NCI-H146 treated with DMSO at 0.1 percent for 48 hours (cell line): Measurements from ENCODE around the gene INTS7.
A peak's percentile ranks its signal among the peaks of the same experiment; 100 is the strongest.
"Not testable (repeated sequence)": the region's sequence is repeated elsewhere in the genome, so short reads cannot be mapped to it uniquely, and the experiment has no call there.

Source experiments
- DNase-seq: peaks from one replicate; lab custom pipeline; 2025; ENCODE audit not compliant: unreplicated experiment; lab: John Stamatoyannopoulos, UW

INTS7 gene

DNA sequence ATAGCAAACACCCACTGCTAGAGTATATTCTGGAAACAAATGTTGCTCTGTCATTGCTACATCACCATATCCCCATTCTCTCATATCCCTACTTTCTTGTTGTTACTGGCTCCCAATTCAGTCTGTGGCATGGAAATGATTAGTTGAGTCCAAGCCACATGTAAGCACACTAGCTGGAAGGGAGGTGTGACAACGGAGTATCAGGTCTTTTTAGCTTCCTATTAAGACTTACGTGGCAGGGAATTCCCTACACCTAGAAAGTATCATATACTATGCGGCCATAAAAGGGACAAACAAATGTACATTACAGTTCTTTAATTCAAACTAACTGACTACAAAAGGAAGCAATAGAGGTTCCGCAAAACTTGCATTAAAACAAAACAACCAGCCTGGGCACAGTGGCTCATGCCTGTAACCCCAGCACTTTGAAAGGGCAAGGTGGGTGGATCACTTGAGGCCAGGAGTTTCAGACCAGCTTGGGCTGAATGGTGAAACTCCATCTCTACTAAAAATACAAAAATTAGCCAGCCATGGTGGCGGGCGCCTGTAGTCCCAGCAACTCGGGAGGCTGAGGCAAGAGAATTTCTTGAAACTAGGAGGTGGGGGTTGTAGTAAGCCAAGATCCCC, 48.6 kb downstream of the INTS7 start:
- DNase-seq: no peak

DNA sequence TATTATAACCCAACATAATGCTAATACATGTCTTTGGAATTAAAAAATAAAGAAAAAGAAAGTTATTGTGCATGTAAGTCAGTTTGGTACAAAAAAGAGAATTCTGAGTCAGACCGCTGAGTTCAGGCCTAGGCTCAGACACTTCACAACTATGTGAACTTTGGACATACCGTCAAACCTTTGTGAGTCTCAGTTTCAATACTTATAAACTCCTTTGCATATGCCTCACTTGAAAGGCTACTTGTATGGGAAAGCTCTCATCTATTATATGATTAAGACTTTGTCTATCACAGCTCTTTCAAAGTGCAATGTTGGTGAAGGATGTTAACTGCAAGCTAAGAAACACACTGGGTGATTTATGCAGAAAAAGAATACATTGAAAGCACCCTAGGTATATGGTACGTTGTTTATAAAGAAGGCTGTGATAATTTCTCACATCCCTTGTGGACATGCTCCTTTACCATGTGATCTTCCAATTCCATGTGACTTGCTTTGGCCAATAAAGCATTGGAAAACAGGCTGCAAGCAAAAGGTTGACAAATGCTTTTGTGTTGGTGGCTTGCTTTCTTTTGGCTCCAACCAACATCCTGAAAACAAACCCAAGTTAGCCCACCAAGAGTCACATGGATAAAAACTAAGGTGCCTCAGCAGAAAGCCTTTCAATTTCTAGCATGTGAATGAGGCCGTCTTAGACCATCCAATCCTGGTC, 49.6 kb downstream of the INTS7 start:
- DNase-seq: no peak

DNA sequence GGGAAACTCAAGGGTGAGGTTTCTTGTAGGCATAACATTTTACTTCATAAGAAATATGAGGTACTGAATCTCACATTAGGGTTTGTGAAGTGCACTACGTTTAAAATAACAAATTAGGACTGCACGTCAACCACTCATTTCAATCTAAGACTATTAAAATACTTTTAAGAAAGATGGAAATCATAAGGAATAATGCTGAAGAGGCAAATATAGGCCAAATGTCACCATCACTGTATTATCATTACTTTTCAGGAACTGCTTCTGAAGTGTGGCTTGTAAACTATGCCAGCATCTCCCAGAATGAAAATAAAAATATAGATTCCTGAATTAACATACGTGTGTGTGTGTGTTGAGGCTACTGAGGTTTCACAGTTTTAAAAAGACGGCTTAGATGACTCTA, 56.8 kb downstream of the INTS7 start:
- DNase-seq: no peak

DNA sequence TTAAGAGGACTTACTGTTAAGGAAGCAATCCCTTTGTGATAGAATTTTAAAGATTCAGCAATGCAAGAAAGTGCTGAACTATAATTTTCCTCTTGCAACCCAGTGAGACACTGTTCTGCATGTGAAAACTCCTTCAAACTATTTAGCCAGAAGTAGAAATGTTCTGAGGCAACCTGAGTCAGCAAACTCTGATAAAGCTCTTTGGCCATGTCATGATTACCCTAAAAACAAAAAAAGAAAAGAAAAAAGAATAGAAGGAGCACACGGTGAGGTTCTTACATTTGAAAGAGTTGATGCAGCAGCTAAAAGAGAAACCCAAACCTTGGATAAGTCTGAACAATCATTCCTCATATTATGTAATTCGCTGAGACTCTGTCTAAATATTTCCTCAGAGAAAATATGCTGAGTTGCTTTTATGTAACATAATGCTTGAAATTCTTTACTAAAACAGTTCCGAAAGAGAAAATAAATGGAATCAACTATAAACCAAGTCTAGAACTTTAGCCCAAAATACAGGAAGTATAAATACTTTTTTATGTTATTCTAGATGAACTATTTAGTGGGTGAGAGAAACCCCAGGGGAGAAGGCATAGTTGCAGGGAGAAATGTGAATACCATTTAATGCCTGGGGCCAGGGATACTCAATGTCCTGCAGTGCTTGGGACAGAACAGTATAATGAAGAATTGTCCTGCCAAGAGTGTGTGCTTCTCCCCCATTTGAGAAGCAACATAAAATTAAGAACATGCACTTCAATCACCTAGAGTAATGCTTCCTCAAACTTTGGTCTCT, 60.0 kb downstream of the INTS7 start:
- no peak for DNase-seq

DNA sequence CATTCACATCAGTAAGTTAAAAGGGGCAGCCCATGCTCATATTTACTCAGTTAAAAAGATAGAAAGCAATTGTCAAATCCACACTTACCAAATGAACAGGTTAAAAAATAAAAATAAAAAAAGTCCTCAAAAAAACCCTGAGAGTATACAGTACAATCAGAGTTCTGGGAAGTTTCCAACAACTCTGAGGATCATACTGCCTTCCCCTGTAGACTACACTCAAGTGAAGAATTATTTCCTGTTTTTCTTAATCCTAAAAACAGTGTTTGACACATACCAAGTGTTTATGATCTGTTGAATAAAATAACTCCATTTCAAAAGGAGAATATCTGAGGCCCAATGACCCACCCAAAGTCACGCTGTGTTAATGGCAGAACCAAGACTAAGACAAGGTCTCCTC, 61.8 kb downstream of the INTS7 start:
- DNase-seq: no peak

DNA sequence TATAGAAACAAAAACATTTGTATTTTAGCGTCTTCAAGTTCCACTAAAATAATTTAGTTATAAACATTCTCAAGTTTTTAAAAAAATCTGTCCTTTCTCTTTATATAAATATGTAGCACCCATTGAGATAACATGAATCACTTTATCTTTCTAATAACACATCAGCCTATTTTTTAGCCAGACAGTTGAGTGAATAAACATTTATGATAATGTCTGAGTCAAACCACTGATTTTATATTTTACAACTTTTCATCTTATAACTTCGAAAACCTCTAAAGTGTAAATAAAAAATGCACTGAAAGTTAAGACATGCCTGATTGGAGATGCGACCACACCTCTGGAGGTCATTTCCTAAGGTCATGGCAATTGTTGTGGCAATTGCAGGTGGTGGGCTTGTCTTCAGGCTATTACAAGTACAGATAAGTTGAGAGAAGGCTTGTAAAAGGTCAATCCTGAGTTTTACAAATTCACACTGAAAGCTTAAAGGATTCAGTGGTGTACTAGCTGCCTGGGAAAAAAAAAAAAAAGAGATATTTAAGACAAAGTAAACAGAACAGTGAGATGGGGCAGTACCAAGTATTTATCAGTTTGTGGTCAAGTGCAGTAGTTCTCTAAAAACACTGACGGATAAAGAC, 67.0 kb downstream of the INTS7 start:
- no peak for DNase-seq

DNA sequence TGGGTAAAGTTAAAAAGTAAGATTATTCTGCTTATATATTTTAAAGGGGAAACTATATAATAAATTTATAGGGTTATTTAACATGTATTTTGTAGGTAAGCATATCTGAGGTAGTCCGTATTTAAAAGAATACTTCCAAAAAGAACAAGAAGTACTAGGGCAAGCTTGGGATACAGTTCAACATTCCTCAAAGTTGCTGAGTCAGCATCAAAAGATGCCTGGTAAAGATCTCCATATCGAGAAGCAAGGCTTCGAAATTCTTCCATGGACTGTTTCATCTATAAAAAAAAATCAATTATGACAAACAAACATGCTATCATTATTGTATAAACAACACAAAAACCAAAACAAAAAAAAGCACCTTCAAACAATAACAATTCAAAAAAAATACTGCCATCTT, 67.7 kb downstream of the INTS7 start:
- DNase-seq: no peak

DNA sequence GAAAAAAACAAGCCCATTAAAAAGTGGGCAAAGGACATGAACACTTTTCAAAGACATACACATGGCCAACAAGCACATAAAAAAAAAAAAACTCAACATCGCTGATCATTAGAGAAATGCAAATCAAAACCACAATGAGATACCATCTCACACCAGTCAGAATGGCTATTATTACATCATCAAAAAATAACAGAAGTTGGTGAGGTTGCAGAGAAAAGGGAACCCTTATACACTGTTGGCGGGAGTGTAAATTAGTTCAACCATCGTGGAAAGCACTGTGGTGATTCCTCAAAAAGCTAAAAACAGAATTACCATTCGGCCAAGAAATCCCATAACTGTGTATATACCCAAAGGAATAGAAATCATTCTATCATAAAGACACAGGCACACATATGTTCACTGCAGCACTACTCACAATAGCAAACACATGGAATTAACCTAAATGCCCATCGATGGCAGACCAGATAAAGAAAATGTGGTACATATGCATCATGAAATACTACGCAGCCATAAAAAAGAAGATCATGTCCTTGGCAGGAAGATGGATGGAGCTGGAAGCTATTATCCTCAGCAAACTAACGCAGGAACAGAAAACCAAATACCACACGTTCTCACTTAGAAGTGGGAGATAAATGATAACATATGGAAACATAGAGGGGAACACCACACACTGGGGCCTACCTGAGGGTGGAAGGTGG, 70.1 kb downstream of the INTS7 start:
- DNase-seq: no peak

DNA sequence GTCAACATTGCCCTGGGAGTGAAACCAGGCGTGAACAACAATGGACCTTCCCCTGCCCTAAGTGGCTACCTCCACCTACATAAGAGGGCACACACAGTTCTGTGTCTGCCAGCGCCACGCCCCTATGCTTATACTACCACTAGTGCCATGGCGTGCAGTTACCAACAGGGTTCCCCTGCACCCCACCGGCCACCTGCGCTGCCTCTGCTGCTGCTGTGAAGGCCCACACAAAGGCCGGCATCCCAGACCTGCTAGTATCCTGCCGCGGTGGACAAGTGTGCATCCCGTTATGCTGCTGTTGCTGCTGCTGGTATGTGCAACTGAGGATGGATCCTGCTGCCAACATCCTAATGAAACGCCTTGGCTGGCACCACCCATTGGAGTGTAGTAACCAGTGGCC, 75.7 kb downstream of the INTS7 start:
- DNase-seq: no peak

DNA sequence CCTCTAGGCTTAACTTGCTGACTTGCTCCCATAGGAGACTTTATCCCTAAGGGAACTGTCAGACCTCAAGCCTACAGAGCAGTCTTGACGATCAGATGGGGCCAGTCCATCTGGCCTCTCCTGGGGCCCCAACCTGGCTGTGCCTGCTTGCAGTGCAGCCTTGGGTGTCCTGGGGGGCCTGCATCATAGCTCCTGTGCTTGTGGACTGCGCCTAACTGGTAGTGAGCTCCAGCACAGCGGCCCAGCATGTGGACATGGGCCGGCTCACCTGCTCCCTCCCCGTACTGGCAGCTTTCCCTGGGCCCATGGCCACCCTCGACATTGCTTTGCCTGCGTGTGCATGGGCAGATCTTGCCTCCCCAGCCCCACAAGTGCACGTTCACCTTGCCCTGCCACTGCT, 76.1 kb downstream of the INTS7 start:
- no peak for DNase-seq

DNA sequence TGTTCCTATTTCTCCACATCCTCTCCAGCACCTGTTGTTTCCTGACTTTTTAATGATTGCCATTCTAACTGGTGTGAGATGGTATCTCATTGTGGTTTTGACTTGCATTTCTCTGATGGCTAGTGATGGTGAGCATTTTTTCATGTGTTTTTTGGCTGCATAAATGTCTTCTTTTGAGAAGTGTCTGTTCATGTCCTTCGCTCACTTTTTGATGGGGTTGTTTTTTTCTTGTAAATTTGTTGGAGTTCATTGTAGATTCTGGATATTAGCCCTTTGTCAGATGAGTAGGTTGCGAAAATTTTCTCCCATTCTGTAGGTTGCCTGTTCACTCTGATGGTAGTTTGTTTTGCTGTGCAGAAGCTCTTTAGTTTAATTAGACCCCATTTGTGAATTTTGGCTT, 81.3 kb downstream of the INTS7 start:
- not testable (repeated sequence) for DNase-seq

DNA sequence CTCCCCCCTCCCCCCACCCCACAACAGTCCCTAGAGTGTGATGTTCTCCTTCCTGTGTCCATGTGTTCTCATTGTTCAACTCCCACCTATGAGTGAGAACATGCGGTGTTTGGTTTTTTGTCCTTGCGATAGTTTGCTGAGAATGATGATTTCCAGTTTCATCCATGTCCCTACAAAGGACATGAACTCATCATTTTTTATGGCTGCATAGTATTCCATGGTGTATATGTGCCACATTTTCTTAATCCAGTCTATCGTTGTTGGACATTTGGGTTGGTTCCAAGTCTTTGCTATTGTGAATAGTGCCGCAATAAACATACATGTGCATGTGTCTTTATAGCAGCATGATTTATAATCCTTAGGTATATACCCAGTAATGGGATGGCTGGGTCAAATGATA, 81.8 kb downstream of the INTS7 start:
- not testable (repeated sequence) for DNase-seq

DNA sequence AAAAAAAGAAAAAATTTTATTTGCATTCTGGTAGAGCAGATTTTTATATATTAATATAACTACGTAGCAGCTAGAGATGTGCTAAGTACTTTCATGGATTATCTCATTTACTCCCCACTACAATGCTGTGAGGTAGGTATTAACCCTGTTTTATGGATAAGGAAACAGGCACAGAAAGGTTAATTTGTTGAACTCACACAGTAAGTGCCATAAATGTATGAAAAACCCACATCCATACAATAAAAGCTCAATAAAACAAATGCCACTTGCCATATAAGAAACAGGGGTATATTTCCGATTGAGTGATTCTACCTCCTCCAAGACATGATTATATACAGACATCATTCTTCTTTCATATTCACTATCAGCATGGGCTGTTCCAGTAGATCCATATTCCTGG, 83.1 kb downstream of the INTS7 start:
- no peak for DNase-seq

DNA sequence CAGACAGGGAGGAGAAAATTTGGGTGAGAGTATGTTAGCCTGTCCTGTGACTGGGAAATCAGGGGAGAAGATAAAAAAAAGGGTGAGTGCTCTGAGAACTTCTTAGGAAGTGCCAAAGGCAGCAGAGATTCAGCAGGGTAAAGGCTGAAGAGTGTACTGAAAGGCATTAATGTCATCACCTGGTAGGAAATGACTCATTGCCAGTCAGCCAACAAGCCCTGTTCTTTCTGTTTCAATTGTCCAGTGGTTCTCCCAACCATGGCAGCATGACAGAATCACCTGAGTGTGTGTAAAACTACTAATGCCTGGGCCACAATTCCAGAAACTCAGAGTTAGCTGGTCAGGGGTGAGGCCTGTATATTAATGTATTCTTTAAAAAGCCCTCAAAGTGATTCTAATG, 83.5 kb downstream of the INTS7 start:
- no peak for DNase-seq

DNA sequence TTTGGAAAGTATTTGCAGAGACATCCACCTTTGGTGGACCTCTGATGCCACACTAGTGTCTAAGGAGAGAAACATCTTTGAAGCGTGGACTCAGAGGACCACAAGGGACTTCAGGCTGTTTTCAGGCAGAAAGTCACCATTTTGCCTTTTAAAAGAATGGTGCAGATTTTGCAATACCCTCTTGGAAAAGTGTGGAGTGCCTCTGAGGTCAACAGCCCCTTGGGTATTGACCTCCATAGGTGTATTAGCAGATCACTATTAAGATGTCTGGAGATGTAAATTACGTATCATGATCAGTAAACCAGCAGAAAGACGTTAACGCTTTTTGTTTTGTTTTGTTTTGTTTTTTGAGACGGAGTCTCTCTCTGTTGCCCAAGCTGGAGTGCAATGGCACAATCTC, 87.0 kb downstream of the INTS7 start:
- no peak for DNase-seq

DNA sequence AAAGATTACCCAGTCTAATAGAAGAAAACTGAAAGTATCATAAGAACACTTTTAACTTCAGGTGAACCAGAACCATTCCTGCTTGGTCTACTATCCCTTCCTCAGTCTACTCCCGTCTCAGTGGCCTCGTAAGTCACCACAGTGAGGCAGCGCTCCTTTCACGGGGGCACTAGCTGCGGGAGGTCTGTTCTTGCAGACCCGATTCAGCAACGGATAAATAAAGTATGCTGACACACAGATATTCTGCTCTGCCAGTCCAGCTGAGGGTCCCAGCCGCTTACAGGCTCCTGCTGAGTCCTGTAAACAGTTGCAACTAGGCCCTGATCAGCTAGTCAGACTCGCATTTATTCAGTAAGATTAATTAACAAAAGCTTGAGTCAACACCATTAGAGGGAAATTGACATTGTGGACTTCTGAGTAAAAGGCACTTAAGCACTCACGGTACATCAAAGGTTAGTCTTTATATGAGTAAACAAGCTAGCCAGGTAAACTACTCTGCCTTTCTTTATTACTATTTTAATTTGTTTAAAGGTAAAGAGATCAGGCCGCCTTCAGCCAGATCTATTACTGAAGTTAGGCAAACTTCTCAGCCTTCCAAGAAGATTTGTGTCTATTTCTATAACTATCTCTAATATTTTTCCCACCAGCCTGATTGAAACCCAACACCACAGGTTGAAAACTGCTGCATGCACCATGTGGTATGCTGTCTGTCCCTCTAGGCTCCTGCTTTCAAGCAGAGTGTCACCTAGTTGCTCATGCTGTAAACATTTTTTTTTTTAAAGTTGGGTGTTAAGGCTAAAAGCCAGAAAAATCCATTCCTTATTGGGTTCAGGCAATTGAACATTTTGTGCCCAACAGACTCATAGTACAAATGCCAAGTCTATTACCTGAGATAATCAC, 87.7 kb downstream of the INTS7 start:
- DNase-seq: peak; percentile 95

DNA sequence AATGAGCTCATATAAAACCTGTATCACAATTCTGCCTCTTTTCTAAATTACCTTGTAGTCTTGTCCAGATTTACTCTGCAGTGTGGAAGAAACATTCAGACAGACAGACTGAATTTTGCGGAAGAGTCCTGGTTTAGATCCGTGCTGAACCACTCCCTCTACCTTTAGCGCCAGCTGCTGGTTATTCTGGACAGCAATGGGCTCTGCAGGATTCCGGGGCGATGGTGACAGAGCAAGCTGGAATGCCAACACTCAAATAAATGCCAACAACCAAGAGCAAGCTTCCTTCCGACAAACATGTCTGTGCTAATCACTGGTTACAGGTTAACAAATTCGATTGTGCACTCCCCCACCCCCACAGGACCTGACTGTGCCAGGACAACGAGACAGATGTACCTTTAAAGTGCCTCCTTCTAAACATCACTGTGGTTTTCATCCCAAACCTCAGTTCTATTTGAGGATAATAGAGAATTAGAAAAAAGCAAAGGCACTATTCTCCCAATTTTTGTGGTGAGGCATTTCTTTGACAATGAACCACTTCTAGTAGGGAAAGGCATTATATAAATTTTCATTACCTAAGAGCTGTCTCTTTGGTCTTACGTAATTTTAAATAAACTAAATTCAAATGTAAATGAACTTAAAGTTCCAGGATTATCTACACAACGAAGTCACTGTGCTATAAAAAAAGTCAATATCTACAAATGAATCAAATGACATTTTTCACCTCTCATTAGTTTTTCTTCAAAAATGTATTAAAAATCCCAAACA, 90.4 kb downstream of the INTS7 start:
- DNase-seq: no peak

DNA sequence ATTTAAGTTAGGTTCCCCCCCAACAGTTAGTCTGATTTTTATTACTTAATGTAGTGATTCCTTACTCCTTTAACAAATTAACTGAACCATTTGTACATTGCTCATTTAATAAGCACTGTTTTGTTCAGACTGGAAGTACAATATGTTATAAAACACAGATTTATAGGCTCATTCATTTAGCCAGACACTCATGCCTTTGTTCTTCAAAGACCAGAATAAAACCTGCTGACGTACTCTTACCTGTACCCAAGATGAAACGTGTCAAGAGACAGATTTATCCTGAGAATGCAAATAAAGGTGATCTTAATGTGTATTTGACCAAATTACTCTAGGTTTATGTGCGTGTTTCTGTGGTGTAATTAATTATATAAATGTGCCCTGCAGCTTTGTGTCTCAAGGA, 92.8 kb downstream of the INTS7 start:
- no peak for DNase-seq

DNA sequence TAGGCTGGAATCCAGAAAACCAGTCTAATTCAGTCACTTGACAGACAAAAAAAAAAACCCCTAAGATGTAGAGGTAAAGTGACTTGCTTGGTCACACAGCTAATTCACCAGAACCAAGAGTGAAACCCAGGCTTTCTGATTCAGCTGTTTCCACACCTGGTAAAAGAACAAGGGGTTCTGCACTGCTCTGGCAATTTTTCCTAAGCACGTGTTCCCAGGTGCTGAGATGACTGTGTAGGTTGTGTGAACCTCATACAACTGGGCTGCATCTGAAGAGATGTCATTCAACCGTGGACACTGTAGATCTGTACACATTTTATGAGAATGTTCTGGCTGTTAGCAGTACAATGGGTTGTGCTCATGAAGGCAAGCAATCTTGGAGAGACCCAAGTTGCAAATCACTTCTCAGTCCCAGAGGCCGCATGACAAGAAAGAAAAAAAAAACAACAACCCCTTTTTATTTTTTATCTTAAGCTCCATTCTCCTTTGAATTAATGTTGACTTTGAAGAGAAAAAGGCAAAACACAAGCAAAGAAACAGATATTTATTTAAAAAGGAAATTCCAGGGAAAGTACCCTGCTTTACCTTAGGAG, 95.4 kb downstream of the INTS7 start:
- DNase-seq: no peak
